GM18907 (cell line): ENCODE results near the gene ONECUT3.

Experiments used
- ATAC-seq: cut with Tn5 transposase; IDR thresholded peaks from one replicate; pipeline ENCODE4 v1.9.1; 2021; ENCODE audit warnings: mild to moderate bottlenecking, moderate library complexity; ENCODE audit not compliant: unreplicated experiment

Gene ONECUT3

DNA sequence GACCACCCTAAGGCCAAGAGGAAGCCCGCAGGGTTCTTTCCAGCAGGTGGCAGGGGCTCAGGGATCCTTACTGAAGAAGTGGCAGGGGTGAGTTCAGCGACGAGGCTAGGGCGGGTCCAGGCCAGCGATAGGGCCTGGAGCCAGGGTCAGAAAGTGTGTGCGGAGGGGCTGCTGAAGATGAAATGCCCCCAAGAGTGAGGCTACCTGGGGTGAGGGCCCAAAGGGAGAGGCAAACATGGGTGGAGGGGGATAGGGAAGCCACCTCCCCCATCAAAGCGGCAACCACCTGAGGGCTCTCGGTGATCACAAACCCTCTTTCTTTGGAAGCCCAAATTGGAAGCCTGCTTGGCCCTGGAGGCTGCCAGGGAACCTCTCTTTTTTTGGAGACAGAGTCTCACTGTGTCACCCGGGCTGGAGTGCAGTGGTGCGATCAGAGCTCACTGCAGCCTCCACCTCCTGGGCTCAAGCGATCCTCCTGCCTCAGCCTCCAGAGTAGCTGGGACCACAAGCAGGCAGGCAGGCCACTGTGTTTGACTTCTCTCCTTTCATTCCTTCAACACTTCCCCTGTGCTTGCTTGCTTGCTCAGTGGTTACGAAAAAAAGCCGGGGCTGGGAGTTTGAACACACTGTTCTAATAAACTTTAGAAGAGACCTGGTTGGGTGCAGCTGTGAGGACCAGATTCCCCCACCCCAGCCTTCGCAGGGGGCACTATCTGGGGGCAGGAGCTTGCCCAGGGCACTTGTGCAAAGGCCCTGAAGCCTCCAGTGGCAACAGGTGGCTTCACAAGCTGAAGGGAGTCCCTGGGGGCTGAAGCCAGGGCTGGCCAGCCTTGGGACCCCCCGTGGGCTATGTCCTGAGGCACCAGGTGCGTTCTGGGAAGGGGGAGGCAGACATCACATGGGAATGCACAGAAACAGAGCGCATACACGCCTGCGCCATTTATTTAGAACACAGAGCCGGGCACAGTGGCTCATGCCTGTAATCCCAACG, 60.2 kb downstream of the ONECUT3 start:
- ATAC-seq: no peak

DNA sequence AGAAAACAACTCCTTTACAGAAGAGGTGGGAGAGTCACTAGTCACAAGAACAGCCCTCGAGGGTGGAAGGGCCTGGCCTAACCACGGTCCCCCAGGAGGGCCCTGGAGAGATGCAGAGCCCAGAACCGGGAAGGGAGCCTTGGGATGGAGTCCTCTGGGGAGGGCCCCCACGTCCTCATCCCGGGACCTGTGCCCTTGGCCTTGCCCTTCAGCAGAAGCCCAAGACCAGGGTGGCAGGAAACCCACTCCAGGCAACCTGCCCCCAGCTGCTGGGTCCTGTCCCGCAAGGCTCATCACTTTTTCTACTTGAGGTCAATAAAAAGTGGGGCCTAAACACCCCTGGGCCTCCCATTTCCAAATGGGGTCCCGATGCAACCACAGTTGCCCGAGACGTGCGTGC, 61.1 kb downstream of the ONECUT3 start:
- no peak for ATAC-seq

DNA sequence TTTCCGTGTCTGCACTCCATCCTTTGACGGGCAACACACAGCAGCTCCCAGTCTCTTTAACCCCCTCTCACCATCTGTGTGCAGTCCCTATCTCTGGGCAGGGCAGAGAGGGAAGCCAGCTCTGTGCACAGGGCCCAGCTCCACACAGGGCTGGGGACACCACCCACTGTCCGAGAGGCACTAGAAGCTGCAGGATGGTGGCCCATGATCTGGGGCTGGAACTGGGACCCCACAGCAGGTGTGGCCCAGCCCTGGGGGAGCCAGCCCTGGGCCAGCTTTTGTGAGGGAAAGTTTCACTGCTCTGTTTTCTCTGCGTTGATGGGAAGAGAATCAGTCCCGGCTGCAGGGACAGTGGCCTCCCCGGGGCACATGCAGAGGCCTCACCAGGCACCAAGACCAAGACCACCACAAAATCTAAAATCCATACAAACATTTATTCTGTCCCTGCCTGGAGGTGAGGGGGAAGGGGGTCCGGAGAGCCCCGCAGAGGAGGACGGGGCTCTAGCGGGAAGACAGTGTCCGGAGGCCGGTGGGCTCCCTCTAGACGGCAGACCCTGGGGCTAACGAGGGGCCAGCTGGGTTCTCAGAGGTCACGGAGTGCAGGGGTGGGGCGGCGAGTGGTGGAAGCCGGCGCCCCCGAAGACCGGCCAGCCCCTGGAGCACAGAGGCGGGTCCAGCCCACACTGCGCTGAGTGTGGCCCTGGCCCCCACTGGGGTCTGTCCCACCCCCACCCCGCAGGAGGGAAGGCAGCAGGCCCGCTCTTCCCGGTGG, 61.7 kb downstream of the ONECUT3 start:
- no peak for ATAC-seq

DNA sequence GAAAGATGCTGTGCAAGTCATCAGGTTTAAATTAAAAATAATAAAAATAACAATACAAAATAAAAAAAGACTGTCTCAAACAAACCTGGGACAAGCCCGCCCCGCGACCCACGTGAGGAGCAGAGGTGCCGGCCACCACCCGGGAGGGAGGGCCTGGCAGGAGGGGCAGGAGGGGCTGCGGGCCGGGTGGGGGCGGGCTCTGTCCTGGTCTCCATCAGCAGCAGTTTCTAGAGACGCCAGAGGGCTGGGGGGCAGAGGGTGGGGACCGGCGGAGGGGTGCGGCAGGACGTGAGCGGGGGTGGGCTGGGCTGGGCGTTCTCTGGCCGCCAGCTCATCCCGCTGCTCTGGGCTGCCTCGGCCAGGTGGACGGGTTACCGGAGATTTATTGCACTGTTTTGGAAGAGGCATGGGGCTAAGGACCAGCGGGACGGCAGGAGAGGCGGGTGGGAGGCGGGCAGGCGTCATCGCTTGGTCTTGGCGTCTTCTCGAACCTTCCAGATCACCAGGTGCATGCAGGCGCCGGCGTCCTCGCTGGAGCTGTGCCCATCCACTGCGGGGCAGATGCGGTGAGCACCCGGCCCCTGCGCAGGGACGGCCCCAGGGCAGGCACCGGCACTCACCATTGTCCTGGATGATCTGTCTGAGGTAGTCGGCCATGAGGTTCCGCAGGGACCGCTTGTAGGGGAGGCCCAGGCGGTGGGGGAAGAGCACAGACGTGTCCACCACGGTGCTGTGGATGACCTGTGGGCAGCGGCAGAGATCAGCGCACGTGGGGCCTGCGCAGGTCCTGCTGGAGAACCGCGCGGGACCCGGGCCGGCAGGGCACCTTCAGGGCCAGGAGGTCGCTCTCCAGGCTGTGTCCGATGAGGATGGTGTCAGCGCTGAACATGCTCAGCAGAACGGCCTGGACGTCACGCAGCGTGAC, 62.6 kb downstream of the ONECUT3 start:
- ATAC-seq: no peak

DNA sequence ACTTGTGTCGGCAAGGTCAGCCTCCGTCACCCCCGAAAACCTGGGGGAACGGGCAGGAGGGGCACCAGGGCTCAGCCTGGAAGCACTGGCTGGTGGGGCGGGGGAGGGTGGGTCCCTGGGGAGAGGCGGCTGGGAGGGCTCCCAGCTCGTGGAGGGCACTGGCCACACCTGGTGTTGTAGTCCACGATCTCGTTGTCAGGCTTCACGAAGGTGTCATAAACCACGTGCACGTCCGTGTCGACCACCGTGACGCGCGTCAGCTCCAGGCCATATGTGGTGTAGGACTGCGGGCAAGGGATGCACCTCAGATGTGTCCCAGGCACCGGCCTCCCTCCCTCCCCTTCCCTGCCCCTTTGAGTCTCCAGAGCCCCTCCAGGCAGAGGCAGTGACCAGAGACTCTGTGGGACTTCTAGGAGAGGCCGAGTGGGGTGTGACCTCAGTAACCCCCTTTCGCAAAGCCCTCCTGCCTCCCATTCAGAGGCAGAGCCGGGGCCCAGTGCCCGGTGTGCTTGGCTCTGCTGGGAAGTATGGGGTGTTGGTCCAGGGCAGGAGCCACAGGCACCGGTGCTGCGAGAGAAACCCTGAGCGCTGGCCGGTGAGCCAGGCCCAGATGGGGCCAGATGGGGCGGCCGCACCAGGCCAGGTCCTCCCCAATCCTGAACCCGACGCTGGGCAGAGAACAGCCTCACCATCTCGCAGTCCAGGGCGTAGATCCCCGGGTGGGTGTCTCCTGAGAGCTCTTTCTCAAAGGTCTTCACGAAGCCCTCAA, 63.4 kb downstream of the ONECUT3 start:
- no peak for ATAC-seq

DNA sequence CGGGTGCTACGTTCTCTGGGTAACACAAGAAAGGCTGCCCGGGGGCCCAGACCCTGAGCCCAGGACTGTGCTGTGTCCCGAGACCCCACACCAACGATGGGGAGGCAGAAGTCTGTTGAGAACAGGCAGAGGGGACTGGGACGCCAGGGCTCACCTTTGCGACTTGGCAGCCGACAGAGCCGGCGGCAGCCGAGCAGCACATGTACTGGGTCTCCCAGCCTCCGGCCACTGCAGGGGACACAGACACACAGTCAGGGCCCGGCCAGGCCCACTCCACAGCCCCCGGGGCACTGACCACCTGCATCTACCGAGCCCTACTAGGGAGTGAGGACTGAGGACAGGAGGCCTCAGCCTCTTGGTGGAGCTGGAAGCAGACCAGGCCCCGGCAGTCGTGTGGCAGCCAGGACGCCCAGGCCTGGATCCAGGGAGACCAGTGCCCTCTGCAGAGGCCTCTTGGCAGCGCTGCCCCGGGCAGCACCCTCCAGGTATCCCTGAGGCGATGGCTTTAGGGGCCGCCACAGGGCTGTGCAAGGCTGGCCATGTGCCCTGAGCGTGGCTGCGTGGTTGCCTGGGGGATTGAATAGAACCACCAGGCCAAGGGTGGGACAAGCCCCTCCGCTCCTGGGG, 64.4 kb downstream of the ONECUT3 start:
- no peak for ATAC-seq

DNA sequence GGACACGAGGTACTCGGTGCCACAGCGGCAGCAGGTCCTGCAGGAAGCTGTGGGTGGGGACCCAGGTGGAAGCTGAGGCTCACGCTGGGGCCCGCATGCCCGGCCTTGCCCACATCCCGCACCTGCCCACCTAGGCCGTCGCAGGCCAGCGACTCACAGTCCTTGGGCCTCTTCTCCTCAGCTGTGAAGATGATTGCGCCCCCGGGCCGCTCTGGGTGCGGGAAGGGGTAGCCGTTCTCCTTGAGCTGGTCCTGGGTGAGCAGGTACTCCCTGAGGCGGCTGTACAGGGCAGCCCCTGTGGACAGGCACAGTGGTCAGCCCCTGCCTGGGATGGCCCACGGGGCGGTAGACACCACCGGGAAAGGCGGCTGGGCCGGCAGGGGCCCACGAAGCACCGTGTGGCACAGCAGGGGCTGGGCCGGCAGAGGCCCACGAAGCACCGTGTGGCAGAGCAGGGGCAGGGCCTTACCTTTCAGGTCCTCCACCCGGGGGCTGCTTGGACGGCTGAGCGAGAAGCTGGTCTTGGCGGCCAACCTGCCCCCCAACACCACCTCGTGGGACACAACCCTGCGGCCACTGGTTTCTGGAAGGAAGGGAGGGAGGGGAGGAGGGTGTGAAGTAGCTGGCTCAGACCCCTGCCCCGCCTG, 65.4 kb downstream of the ONECUT3 start:
- no peak for ATAC-seq

DNA sequence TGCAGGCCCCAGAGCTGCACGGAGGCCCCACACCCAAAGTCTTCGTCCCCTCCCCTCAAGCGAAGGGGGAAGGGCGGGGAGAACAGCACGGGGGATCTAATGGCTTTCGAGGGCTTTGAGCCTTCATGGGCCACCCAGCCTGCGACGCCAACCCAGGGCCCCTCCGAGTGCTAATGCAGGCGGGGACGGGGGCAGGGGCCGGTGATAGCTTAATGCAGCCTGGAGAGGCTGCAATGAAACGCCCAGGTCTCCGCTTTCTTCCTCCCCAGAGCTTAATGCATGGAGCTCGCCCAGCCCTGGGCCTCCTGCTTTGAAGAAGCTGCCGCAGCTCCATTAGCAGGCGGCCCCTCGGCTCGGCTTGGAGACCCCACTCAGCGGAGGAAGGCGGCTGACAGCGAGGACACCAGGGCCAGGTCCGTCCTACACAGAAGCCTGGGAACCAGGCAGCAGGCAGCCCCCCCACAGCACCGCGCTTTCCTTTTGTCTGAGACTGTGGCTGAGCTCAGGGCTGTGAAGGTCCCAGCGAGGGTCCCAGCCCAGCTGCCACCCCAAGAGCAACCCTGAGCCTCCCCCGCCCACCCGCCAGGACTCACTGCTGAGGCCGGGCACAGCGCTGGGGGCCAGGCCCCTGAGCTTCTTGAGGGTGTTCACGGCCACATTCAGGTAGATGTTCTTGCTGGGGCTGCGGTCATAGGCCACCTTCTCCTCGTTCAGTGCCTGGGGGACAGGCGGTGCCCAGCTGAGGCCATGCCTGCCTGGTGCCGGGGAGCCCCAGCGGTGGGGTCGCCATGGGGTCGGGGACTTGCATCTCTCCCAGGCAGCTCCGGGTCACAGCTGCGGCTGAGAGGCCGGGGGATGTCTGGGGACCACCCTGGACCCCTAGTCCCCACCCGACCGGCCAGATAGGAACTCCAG, 66.3 kb downstream of the ONECUT3 start:
- ATAC-seq: no peak

DNA sequence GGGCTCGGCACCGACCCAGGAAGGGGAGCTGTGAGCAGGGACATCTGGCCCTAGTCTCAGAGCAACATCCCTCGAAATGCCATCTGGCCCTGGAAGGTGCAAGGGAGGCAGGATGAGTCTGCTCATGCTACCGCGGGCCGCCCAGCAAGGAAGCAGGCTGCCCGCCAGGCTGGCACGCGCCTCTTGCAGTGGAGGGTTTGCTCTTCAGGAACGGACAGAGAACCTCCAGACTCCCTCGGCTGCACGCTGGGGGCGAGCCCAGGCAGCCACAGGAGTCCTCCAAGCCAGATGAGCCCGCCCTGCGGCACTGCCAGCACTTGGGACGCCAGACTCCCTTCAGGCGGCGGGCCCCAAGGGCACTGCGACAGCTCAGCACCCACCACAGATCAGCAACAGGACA, 68.9 kb downstream of the ONECUT3 start:
- ATAC-seq: no peak

DNA sequence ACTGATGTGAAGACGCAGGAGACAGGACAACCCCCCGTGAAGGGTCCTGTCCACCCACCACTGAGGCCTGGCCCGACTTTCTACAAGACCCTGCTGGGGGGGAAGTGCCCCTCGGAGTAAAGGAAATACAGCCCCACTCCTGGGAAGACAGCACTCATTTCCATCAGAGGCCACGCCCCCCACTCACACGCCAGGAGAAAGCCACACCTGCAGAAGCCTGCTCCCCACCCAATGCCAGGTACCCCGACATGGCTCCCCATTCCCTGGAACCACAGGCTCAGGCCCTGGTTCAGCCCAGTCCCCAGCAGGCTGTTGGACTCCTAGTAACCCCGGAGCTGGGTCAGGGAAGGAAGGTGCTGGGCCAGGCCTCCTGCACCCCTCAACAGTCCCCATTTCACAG, 69.7 kb downstream of the ONECUT3 start:
- no peak for ATAC-seq

DNA sequence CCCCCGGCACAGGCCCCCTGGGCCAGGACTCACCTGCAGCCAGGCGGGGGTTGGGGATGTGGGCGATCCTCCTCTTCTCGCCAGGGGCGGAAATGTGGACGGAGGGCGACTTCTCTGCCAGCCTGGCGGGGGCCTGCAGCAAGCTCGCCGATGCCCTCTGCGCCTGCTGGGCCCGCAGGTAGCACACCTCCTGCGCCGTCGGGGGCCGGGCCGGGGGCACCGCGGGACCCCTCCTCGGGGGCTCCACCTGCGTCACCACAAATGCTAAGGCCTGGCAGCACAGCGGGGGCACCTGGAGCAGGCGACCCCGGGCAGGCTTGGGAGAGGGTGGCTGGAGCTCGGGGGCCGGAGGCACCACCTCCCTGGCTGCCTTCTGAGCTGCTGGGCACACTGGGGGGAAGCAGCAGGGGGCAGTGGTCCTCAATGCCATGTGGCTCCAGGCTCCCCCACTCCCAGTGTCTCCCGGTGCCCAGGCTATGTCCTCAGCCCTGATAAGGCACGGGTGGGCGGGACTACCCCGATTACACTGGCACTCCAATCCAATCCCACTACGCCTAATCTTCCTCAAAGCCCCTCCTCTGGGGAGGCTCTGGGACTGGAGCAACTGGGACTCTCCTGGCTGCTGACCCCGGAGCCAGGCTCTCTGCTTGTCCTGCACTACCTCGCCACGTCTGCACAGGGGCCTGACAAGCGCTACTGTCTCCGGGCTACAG, 70.4 kb downstream of the ONECUT3 start:
- ATAC-seq: no peak

DNA sequence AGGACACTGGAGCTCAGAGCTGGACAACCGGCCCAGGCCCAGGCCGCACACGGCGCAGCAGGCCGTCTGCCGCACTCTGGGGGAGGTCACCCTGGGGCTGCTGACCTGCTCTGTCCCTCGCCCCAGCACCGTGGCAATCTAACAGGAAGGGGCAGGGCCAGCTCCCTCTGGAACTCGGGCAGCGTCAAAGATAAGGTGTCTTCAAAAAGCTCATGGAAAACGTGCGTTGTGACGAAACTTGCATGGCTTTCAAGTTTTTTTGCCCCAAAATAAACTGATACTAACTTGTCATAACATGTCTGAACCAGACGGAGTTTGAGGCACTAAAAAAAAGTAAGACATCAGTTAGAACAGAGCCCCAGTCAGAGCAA, 70.9 kb downstream of the ONECUT3 start:
- no peak for ATAC-seq

DNA sequence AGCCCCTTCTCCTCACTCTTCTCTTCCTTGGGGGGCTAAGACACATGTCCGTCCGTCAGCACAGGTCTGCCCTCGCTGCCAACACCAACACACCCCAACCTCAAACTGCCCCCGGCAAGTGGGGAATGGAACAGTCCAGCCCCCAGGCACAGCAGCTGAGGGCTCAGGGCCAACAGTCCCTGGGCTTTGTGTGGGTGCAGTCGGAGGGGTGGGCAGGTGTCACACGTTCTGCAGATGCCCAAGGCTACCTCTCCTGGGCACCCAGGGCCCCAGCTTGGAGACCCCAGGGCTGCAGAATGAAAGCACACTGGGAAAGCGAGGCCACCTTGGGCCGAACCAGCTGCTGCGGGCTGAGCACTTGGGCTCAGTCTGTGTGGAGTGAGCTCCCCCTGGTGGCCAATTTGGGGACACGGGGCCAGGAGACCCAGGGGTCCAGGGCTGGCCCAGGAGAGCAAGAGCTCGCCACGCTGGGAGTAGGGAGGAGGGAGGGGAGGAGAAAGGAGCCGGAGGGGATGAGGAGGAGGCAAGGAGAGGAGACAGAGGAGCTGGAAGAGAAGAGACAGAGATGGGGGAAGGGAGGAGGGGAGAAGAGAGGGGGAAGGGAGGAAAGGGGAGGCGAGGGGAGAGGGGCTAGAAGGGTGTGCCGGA, 72.7 kb downstream of the ONECUT3 start:
- no peak for ATAC-seq

DNA sequence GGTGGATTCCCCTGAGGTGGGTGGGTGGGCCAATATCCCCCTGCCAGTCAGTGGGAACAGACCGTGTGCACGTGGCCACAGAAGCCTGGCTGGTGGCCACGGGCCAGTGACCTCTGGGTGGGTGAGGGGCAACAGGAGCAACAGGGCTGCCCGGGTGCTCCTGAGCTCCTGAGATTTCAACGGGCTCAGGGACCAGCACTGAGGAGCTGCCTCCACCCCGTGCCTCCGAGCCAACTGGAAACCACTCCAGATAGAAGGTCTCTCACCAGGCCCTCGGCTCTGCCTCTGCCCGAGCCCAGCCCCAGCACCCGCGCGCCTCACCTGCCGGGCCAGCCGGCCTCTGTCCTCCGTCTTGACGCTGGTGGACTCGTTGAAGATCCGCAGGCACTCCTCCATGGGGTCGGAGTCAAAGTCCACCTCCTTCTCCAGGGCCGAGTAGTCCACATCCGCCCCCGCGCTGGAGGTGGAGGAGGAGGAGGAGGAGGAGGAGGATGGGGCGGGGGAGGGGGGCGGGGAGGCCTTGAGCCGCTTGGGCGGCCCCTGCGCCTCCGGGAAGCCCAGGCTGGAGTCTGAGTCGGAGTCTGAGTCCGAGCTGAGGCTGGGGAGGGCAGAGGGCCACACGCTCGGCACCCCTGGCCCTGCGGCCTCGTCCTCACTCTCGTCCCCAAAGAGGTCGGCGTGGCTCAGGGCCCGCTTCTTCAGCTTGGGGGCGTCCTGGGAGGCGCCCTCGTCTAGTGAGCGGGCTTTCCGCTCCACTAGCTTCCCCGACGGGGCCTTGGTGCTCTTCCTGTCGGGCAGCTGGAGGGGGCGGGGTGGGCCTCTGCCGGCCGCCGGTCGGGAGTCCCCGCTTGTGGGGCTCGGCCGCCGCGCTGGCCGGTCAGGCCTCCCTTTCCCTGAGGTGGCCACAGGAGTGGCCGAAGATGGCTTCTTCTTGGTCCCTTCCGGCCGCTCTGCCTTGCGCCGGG, 73.5 kb downstream of the ONECUT3 start:
- ATAC-seq: no peak

DNA sequence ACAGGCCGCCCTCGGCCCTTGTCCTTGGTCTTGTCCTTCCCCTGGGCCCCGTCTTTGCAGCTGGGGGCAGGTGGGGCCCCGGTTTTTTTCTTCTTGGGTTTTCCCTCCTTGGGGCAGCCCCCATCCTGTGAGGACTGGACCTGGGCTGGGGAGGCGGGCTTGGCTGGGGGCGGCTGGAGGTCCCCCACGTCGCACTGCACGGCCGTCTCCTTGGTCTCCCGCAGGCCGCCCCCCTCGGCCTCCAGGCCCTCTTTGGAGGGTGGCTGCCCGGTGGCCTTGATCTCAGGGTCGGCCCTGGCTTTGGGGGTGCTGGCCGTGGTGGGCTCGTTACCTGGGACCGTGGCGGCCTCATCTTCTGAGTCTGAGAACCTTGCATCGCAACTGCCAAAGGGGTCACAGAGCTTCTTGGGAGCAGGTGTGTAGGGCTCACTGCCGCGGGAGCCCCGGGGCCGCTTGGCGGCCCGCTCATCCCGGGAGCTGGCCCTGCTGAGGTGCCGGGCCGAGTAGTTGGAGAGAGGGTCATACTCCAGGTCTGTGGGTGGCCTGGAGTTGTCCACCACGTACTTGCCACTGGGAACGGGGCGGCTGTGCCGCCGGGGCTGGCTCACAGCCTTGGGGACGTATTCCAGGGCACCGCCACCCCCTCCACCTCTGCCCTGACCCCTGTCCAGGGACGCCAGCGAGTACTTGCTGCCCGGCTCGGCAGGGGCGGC, 74.4 kb downstream of the ONECUT3 start:
- no peak for ATAC-seq
